Left colon (tissue), 2 donors: ENCODE data around the gene NHS. TPM values are rescaled to one million over a fixed set of nuclear protein-coding genes. Genes with fewer than 3 reads are reported as not detected.

ENCODE experiments used
- ATAC-seq: fragments of 200-7000 bp; cut with Tn5 transposase; one replicate; pipeline ENCODE4 v1.9.1; 2020; ENCODE audit warnings: mild to moderate bottlenecking, moderate library complexity
- DNase-seq, 2 donors: peaks; one replicate each; pipeline ENCODE4 v3.0.0-alpha.2; 2020
- intact Hi-C, 2 donors: fragments of 100-400 bp; cut with DNase I in 1 of 2; cut with micrococcal nuclease in 1 of 2; formaldehyde crosslinking; loops; one replicate each; pipeline versions ENCODE4 v1.11.2 to v1.14.0; 2022; cut with DNase I, micrococcal nuclease
- long read RNA-seq: library from polyadenylated mRNA; unstranded; transcript quantifications from one replicate; pipeline ENCODE4 v2.0.0, GENCODE V29; 2021
- total RNA-seq, 2 donors: library from RNA; stranded (reverse); fragmentation: NEBNext Ultra II Directional; extraction: Animal tissue kit (Norgen Biotek cat#: 25700); gene quantifications; one replicate each; pipeline ENCODE4 v1.2.1, GENCODE V29; 2021
- donor health status: DM: no; HTN: no; CAD: no.
- donor health status: DM: yes; HTN: yes; CAD: no.

Gene NHS
- total RNA-seq = 1 to 10 TPM; 1.9 to 2.0 TPM
- long read RNA-seq, partial matches to known transcripts = 1 of 2 reads
- long read RNA-seq, other reads (novel, unspliced or antisense) = 1 of 2 reads

DNA sequence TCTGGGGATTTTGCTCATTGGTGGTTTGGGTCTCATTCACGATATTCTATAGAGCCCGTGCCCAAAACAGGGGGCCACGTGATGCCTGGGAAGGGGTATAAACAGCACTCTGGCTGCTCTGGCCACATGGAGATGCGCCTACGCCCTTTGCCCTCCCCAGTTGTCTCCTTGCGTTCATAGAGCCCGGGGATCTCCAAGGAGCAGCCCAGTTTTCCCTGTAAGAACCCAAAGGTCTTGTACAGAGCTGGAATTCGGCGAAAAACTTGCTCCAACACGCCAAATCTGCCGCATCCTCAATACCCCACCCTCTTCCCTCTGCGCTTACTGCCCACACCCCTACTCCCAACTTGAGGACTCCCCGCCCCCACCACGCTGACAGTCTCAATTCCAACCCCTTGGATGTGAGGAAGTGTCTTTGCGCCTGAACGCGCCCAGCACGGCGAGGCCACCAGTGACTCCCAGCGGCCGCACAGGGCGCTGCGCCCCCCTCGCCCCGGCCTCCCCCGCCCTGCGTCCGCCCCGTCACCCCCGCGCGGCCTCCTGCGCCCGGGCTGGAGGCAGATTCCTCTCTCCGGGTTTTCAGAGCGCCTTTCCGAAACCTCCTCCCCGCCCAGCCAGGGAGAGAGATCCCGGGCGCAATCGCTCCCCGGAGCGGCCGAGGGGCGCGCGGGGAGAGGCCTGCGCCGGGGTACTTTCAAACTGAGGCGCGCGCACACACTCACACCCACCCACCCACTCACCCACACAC, at the start of gene NHS:
TSS of gene NHS (plus strand) at position 582 of the 748 bp plus-strand sequence. CDS start 558 bp downstream, outside the sequence.
- intact Hi-C loops = loop anchor here in 1 of 2 donors (10.0 kb wide), 1 partner anchor 320 kb away; no protein-coding TSS in a partner anchor
- DNase-seq (peak; percentile 69 to 74), ATAC-seq (peak; percentile 76)

DNA sequence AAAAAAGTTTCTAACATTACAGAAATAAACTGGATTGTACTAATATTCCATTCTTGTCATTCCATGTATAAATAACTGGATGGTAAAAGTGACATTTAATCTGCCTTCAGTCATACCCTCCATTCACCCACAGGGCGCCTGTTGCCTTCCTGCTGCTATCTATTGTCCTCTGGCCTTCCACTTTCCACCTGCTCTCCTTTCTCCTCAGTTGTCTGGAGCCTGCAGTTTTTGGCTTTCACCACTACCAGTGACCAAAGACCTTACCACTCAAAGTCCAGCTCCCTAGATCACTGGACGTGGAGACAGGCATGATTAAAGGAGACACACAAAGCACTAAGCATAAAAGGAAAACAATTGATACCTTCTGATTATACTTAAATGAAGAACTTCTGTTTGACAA, 46.2 kb upstream of the NHS start:
- no peak for ATAC-seq
- intact Hi-C loops = no loop called here
- no peak for DNase-seq

DNA sequence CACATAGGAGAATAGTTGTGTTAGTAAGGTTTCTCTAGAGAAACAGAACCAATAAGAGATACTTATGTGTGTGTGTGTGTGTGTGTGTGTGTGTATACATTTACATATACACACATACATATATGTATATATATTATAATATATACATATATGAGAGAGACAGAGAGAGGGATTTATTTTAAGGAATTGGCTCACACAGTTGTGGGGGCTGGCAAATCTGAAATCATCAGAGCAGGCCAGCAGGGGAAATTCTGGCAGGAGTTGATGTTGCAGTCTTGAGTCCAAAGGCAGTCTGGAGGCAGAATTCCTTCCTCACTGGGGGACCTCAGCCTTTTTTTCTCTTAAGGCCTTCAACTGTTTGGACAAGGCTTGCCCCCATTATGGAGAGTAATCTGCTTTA, 38.6 kb upstream of the NHS start:
- ATAC-seq = no peak
- no peak for DNase-seq
- intact Hi-C loops = no loop called here

DNA sequence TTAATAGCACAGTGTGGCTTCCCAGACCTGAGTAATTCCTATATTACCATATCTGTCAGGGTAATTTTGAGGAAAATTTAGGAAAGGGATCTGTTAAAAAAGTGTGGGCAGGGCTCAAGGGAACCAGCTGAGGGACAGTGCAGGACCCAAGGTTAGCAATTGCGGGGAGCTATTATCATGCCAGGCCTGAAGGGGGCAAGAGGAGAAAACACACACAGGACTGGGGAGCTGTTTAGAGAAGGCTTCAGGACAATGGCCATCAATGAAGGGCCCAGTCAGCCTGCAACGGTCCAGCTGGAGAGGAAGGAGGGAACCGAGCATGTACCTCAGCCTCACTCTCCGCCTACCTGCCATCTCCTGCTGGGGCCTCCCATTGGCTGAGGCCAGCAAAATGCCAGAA, 19.0 kb upstream of the NHS start:
- intact Hi-C loops = no loop called here
- DNase-seq = no peak
- ATAC-seq = no peak

DNA sequence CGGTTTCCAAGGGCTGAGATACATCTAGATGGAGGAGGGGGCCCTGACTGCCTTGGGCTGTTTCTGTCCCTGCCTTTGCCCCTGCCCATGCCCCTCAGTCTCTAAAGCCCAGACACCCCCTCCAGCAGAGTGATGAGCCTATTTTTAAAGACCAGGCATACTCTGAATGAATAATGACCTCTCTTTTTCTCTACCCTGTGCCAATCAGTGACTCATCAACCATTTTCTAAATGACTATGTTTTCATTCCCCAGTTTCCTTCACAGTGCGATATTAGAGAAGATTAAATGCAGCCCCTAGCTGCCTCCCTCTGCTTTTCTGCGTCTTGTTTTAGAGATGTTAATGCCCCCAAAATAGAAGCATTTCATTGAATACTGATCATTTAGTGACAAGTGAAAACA, 15.5 kb upstream of the NHS start:
- ATAC-seq (no peak), DNase-seq (no peak)
- intact Hi-C loops = no loop called here

DNA sequence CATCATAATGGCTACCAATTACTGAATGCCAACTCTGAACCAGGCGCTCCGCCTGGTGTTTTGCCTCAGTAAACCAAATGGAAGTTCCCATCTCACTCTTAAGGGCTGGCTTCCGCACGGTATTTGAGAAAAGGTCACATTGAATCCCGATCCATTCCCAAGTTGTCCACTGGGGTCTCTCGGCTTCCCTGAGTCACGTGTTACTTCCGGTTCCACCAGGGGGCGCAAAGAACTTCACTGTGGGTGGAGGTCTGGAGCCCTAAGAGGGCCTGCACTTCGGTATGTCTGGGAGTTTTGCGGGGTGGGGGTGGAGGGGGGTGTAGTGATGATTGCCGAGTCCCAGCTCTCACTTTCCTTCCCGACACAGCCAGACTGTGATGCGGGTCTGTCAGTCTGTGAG, 13.4 kb upstream of the NHS start:
- no peak for ATAC-seq
- no peak for DNase-seq
- intact Hi-C loops = loop anchor here in 1 of 2 donors (10.0 kb wide), 1 partner anchor 117 kb away; no protein-coding TSS in a partner anchor

DNA sequence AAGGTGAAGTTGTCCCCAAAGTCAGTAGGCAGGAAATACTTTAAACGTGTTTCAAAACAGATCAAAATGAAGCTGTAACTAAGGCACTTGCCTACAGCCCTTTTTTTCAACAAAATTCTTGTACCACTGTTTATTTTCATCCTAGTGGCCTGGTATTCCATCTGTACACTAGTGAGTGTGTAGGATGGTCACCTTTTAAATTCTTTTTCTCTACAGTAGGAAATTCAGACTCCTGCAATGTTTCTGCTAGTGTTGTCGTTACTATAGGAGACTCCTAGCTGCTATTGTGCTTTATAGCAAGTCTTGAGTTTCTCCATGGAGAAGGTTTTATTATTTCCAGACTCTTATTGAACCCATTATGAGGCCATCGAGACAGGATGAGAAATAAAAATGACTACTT, 7.0 kb upstream of the NHS start:
- no peak for DNase-seq
- intact Hi-C loops = loop anchor here in 1 of 2 donors (10.0 kb wide), 1 partner anchor 123 kb away; no protein-coding TSS in a partner anchor
- ATAC-seq = no peak

DNA sequence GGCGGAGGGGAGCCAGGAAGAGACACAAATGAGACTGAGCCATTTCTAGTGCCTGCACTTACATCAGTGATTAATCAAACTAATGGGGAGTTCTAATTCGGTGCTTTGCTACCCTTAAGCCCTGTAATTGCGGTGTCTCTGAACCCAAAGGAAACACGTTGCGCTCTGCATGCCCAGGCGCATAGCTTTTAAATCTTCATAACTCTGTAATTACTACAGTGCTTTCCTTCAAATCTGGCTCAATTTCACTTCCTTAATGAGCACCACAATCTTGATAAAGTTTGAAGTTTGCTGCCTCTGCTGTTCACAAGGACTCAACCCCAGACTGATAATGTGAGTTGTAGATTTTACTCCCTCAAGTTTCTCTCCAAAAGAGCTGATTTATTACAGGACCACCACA, 5.7 kb upstream of the NHS start:
- intact Hi-C loops = loop anchor here in 1 of 2 donors (10.0 kb wide), 1 partner anchor 125 kb away; no protein-coding TSS in a partner anchor
- ATAC-seq (peak; percentile 36), DNase-seq (no peak)

DNA sequence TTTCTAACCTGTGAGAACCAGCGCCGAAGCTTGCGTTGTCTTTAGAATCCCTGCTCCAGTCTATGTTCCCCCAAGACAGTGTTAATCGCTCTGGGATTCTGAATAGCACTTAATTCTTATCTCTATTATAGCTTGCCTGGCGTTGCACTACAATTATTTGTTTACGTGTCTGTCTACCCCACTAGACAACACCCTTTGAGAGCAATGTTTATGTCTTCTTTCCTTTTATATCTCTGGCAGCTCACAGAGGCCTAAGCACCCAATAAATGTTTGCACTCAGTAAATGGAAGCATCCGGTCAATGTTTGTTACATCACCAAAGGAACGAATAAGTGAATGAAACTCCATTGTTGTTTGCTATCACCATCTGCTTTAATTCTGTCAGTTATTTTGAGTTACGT, 4.8 kb upstream of the NHS start:
- intact Hi-C loops = loop anchor here in 1 of 2 donors (10.0 kb wide), 1 partner anchor 325 kb away; no protein-coding TSS in a partner anchor
- ATAC-seq (no peak), DNase-seq (no peak)

DNA sequence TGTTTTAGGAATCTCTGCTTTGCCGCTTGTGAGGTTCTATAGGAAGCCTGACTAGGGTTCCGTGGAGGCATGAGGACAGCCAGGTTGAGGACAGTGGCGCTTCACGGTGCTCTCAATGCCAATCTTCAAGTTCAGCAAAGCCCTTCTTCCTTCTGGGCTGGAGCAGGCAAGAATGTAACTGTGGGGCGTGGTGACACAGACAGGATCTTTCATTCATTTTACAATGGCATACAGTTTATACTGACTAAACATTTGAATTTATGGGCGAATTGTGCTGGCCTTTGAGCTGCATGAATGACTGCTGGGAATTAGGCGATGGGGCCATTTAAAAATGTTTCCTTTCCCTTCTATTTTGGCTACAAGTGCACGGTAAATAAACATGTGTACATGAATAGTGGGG, 2.9 kb upstream of the NHS start:
- peak; percentile 70 for ATAC-seq
- peak; percentile 17 to 39 for DNase-seq

DNA sequence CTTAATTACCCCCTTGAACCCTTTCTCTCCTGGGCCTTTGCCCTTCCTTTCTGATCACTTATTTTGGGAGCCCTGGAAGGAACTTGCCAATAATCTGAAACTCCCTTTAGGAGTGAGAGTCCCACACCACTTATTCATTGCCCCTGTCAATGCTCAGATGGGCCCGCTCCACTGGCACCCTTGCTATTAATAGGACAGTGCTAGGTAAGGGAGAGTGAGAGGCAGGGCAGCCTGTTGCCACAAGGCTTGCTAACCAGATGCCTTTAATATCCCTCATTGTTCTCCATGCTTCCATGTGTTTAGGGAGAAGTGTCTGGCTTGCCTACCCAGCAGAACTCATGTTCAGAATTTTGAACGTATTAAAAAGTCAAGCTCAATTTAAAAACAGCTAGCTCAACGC, 1.7 kb upstream of the NHS start:
- no peak for DNase-seq
- ATAC-seq = no peak
- intact Hi-C loops = loop anchor here in 1 of 2 donors (10.0 kb wide), 1 partner anchor 321 kb away; no protein-coding TSS in a partner anchor

More for the DNA sequence above, 2.9 kb upstream of the NHS start:
- intact Hi-C loops = loop anchor here in 1 of 2 donors (10.0 kb wide), 1 partner anchor 323 kb away; no protein-coding TSS in a partner anchor

DNA sequence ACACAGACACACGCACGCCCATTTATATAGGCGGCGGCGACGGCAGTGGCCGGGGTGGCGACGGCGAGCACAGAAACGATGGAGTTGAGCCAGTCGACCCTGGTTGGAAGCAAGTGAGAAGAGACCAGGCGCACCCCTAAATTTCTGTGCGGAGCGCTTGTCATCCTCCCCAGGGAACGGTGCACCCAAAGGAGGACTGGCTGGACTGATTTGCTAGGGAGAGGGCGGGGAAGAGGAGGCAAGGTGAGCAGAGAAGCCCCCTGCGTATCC, 302 bp downstream of the NHS start:
- no peak for DNase-seq
- intact Hi-C loops = loop anchor here in 1 of 2 donors (10.0 kb wide), 1 partner anchor 319 kb away; no protein-coding TSS in a partner anchor

DNA sequence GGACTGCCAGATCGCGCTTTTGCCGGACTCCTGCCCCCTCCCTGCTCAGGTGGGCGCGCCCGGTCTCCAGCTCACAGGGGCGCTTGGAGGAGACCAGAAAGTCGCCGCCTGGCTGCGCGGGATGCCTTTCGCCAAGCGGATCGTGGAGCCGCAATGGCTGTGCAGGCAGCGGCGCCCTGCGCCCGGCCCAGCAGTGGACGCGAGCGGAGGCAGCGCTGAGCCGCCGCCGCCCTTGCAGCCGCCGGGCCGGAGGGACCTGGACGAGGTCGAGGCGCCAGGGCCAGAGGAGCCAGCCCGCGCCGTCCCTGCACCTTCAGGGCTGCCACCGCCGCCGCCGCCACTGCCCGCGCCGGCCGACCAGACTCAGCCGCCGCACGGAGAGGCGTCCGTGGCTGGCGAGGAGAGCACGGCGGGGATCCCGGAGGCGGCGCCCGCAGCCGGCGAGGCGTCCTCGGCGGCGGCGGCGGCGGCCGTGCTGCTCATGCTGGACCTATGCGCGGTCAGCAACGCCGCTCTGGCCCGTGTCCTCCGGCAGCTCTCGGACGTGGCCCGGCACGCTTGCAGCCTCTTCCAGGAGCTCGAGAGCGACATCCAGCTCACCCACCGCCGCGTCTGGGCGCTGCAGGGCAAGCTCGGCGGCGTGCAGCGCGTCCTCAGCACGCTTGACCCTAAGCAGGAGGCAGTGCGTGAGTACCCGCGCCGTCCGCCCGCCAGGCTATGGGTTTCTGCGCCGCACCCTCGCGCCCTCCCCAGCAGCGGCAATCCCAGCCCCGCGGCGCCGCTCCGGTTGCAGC, 834 bp downstream of the NHS start:
- intact Hi-C loops = loop anchor here in 1 of 2 donors (10.0 kb wide), 1 partner anchor 319 kb away; no protein-coding TSS in a partner anchor
- DNase-seq (peak; percentile 27 to 29), ATAC-seq (peak; percentile 28)

More for the DNA sequence above, 302 bp downstream of the NHS start:
- no peak for ATAC-seq

DNA sequence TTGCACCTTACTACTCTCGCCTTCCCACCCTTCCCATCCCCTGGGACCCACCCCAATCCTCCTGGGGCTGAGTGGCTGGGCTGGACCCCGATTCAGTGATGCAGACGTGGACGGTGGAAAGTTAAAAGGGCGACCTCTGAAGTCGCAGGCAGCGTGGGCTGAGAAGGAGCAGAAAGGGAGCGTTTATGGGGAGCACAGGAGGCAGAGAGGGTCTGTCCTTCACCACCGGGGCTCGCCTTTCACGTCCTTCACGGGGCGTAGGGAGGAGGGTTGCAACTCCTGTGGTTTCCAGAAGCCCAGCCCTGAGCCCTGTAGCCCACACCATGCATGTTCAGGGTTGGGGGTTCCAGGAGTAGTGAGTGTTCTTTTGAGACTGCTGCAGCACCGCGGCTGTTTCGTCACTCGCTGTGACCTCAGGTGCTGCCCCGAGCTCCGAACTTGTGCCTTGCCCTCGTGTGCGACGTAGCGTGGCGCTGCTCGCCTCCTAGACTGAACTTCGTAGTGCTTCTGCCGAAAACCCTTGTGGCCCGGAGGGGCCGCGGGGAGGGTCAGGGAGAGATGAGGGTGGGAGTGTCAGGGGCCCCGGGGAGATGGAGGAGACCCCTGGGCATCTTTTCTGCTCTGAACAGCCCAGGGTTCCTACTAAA, 1.6 kb downstream of the NHS start:
- intact Hi-C loops = loop anchor here in 1 of 2 donors (10.0 kb wide), 1 partner anchor 318 kb away; no protein-coding TSS in a partner anchor
- ATAC-seq = no peak
- DNase-seq = peak; percentile 15 to 28

DNA sequence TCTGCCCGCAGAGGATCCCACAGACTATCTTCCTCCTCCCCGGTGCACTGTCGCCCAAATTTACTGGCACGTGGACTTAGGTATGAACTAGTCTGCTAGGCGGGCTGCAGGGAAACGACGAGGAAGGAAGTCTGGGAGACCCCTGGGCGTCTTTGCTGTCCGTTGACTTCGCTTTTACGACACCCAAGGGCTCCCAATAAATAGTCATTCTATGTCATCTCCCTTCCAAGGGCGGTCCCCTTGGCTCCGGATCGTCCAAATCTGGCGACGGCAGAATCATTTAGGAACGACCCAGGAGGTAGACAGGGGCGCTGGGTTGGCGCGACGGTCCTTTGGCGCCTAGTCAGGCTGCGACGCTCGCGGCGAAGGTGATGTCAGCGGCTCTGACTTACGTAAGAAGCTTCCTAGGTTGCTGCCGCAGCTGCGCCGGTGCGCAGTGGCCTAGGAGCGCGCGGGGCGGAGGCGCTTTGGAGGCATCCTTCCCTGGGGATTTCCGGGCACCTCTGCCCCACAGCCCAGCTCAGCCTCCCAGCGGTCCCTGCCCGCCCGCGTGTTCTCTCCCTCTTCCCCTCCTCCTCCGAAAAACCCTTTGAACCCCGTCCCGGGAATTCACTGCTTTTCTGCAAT, 2.2 kb downstream of the NHS start:
- ATAC-seq (peak; percentile 46), DNase-seq (peak; percentile 41 to 51)
- intact Hi-C loops = loop anchor here in 1 of 2 donors (10.0 kb wide), 1 partner anchor 318 kb away; no protein-coding TSS in a partner anchor

DNA sequence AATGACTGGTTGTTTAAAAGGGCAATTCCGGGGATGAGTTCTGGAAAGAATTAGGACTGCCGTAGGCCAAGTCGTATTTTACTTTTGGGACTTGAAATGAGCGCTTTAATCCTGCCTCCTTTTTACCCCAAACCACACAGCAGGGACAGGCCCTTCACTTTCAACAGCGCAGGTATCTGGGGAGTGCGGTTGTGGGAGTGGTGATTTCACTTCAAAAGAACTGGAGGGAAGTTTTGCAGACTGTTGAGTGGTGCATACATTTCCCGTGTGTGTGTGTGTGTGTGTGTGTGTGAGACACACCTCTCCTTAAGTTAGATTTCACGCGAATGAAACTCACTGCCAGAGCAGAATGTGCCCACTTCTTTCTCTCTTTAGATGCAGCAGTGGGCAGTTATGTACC, 2.8 kb downstream of the NHS start:
- ATAC-seq (no peak), DNase-seq (no peak)
- intact Hi-C loops = loop anchor here in 1 of 2 donors (10.0 kb wide), 1 partner anchor 317 kb away; no protein-coding TSS in a partner anchor

DNA sequence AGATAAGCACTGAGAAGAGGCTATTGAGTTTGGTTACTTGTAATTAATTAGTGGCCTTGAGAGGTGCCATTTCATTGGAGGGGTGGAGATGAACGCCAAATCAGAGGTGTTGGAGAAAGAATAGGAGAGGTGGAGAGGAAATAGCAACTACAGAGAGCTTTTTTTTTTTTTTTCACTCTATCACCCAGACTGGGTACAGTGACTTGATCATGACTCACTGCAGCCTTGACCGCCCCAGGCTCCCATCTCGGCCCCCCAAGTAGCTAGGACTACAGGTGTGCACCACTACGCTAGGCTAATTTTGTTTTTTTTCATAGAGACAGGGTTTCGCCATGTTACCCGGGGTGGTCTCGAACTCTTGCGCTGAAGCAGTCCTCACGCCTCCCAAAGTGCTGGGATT, 5.2 kb downstream of the NHS start:
- DNase-seq (no peak), ATAC-seq (no peak)
- intact Hi-C loops = loop anchor here in 1 of 2 donors (10.0 kb wide), 1 partner anchor 215 kb away; no protein-coding TSS in a partner anchor

DNA sequence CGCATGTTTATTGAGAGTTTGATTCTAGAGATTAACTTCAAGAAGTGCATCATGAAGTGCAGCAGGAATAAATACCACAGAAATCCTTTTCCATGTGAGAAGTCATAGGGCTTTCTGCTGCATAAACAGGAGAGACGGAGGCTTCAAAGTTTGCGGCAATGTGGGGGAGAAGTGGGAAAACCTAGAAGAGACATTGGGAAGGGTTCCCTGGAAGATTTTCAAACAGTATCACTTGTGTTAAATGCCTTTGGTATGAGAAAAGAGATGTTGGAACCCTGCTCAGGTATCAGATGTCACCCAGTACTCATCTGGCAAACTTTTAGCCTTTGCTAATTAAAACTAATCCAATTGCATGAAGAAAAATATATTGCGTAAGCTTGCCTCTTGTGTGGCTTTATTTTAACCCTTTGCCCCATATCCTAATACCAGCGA, 15.4 kb downstream of the NHS start:
- no peak for ATAC-seq
- intact Hi-C loops = no loop called here
- no peak for DNase-seq
